Activated CD8-positive, alpha-beta T cell treated with anti-CD3 and anti-CD28 coated beads for 36 hours (primary cell): Measurements from ENCODE around the gene WBP1L. TPM values are rescaled to one million over a fixed set of nuclear protein-coding genes. Genes with fewer than 3 reads are reported as not detected.
A peak's percentile ranks its signal among the peaks of the same experiment; 100 is the strongest.

Experiments
- ATAC-seq: fragments of 200-7000 bp; cut with Tn5 transposase; one replicate; pipeline ENCODE4 v1.10.0; 2021; ENCODE audit warnings: mild to moderate bottlenecking, moderate library complexity
- CTCF ChIA-PET: fragments of 350-600 bp; sonication (Branson Sonifier 250); formaldehyde crosslinking; loops from one replicate; lab custom pipeline; 2021; ENCODE audit warnings: antibody characterized with exemption; lab: Charles Lee
- POLR2A ChIA-PET: fragments of 350-600 bp; sonication (Branson Sonifier 250); formaldehyde crosslinking; loops from one replicate; lab custom pipeline; 2021; ENCODE audit warnings: antibody characterized with exemption; lab: Charles Lee
- DNase-seq: peaks from one replicate; pipeline ENCODE4 v3.0.0-alpha.2; 2020
- H3K27ac Mint-ChIP-seq: one replicate; pipeline ENCODE4 v1.8.0; 2021; ENCODE audit warnings: mild to moderate bottlenecking, mixed read lengths
- H3K27me3 Mint-ChIP-seq: one replicate; pipeline ENCODE4 v1.8.0; 2021; ENCODE audit warnings: mixed read lengths
- H3K36me3 Mint-ChIP-seq: one replicate; pipeline ENCODE4 v1.8.0; 2021; ENCODE audit warnings: low read depth, mixed read lengths
- H3K4me1 Mint-ChIP-seq: one replicate; pipeline ENCODE4 v1.8.0; 2021; ENCODE audit warnings: low read depth, mixed read lengths
- H3K4me3 Mint-ChIP-seq: one replicate; pipeline ENCODE4 v1.8.0; 2021; ENCODE audit warnings: mild to moderate bottlenecking, moderate library complexity, mixed read lengths
- H3K9me3 Mint-ChIP-seq: one replicate; pipeline ENCODE4 v1.8.0; 2021; ENCODE audit warnings: mixed read lengths
- intact Hi-C: fragments of 100-400 bp; cut with micrococcal nuclease; formaldehyde crosslinking; loops from one replicate; pipeline ENCODE4 v1.10.0; 2022
- total RNA-seq, 2 experiments: library from RNA; stranded (reverse); gene quantifications; one replicate each; pipeline ENCODE4 v1.2.3, GENCODE V29; 2021
- TF ChIP-seq, protein P1 (sequence below): fragments of 200-600 bp; IDR thresholded peaks from one replicate; pipeline ENCODE4 v1.8.0; 2022; ENCODE audit warnings: antibody characterized with exemption, mild to moderate bottlenecking

Gene WBP1L
- total RNA-seq, 2 experiments from 2014 or later, result 11.4 to 12.7 TPM

DNA sequence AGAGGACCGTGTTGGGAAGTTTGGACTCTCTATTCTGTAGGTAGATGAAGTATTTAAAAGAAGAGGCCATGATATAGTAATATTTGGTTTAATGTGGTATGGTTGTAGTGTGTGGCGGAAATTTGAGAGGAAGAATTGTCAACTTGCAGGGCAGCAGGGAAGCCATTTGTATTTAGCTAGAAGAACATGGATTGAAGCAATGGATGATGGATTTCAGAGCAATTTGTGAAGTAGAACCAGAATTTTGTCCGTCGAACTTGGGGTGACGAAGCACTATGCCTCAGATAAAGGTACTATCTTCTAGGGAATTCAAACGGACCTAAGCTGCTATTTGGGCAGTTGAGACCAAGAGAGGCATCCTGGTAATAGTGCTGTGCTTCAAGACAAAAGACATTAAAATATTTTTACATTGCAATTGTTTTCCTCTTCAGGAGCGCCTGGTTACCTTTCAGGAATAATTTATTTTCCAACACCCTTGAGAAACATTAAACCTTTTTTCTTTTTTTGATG is 615 bp upstream of the WBP1L start:
- DNase-seq, result no peak
- TF ChIP-seq, protein P1, sequence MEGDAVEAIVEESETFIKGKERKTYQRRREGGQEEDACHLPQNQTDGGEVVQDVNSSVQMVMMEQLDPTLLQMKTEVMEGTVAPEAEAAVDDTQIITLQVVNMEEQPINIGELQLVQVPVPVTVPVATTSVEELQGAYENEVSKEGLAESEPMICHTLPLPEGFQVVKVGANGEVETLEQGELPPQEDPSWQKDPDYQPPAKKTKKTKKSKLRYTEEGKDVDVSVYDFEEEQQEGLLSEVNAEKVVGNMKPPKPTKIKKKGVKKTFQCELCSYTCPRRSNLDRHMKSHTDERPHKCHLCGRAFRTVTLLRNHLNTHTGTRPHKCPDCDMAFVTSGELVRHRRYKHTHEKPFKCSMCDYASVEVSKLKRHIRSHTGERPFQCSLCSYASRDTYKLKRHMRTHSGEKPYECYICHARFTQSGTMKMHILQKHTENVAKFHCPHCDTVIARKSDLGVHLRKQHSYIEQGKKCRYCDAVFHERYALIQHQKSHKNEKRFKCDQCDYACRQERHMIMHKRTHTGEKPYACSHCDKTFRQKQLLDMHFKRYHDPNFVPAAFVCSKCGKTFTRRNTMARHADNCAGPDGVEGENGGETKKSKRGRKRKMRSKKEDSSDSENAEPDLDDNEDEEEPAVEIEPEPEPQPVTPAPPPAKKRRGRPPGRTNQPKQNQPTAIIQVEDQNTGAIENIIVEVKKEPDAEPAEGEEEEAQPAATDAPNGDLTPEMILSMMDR, result no peak
- Mint-ChIP-seq H3K36me3 (peaks cover 2% of the 10 kb centered on the region), H3K27ac (peak overlapping the region; percentile 94), H3K4me3 (peak overlapping the region; percentile 95), H3K9me3 (peaks cover 4% of the 10 kb centered on the region), H3K4me1 (peaks cover 30% of the 10 kb centered on the region), H3K27me3 (no peaks in the 10 kb centered on the region)
- POLR2A ChIA-PET, result interaction anchor here (1.0 to 5.0 kb wide), 7 partner anchors 10 to 99 kb away, joined by 3 to 27 read pairs (median 4); partner anchors contain the start of genes ARL3, SFXN2 and TRIM8
- intact Hi-C loops, result no loop called here
- CTCF ChIA-PET, result interaction anchor here (1.2 to 4.9 kb wide), 3 partner anchors 10 to 73 kb away, joined by 3 to 34 read pairs (median 4); no protein-coding TSS in a partner anchor
- peak; percentile 2 for ATAC-seq

- Mint-ChIP-seq H3K27ac (peak overlapping the region; percentile 94), H3K4me1 (peaks cover 38% of the 10 kb centered on the region), H3K4me3 (peak overlapping the region; percentile 95), H3K27me3 (no peaks in the 10 kb centered on the region), H3K36me3 (peaks cover 9% of the 10 kb centered on the region), H3K9me3 (peaks cover 4% of the 10 kb centered on the region)
- TF ChIP-seq, protein P1, result no peak
- peak; percentile 39 for DNase-seq
- intact Hi-C loops, result no loop called here
- peak; percentile 17 for ATAC-seq
- ChIA-PET POLR2A (interaction anchor here (0.5 to 5.0 kb wide), 7 partner anchors 9 to 371 kb away, joined by 3 to 27 read pairs (median 4); partner anchors contain the start of genes ARL3, SFXN2 and TRIM8), CTCF (interaction anchor here (0.8 to 4.9 kb wide), 3 partner anchors 9 to 157 kb away, joined by 3 to 34 read pairs (median 3); no protein-coding TSS in a partner anchor)
Observed at GRCh38 chr10:102744374-102745051, 765 bp downstream of the WBP1L start.

DNA sequence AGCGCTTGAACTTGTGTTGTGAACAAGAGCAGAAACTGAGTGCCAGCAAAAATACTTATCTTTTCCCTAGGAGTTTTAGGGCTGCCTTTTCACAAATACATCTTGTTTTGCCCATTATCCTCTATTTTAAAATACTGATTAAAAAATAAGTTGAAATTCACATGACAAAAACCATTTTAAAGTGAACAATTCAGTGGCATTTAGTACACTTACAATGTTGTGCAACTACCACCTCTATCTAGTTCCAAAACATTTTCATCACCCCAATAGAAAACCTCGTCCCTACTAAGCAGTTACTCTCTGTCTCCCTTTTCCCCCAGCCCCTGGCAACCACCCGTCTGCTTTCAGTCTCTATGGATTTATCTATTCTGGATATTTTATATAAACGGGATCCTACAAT is 1.4 kb downstream of the WBP1L start:
- POLR2A ChIA-PET, result interaction anchor here (0.9 to 5.0 kb wide), 3 partner anchors 8 to 31 kb away, joined by 3 to 27 read pairs (median 5); partner anchors contain the start of genes ARL3 and SFXN2
- Mint-ChIP-seq H3K4me1 (peaks cover 38% of the 10 kb centered on the region), H3K9me3 (peaks cover 4% of the 10 kb centered on the region), H3K36me3 (peaks cover 9% of the 10 kb centered on the region), H3K4me3 (peak overlapping the region; percentile 95), H3K27me3 (no peaks in the 10 kb centered on the region), H3K27ac (peak overlapping the region; percentile 94)
- DNase-seq (no peak), ATAC-seq (no peak)
- TF ChIP-seq, protein P1, result no peak
- CTCF ChIA-PET, result interaction anchor here (0.8 to 4.9 kb wide), 2 partner anchors 8 to 156 kb away, joined by 3 to 34 read pairs; no protein-coding TSS in a partner anchor
- intact Hi-C loops, result no loop called here

DNA sequence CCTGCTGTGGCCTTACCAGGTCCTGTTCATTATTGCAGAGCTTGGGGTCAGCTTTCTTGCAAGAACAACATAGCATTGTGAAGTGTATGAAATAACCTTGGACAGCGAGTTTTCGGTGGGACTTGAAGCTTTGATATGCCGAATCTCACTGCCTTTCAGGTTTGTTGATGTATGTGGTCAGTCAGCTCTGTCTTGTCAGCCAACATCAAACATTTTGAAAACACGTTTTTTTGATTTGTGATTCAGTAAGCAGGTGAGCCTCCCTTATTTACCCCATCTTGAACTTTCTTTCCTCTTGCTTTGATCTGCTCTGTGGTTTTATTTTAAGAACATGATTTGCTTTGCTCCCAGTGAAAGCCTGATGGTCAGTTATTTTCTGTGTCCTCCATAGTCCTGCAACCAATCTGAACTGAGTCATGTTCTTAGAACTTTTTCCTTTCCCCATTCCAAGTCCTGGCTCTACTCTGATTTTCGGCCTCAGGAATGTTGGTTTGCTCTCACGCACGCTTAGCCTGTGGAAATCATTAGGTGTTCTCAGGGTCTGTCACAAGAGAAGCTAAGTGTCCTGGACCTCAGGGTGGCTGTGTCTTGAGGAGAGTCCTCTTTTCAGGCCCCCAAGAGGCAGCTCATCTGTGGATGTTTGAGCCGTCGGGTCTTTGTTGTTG is 8.7 kb downstream of the WBP1L start:
- no peak overlapping the region for H3K4me3 Mint-ChIP-seq
- peaks cover 10% of the 10 kb centered on the region for H3K36me3 Mint-ChIP-seq
- intact Hi-C loops, result no loop called here
- H3K9me3 Mint-ChIP-seq, result no peaks in the 10 kb centered on the region
- H3K27me3 Mint-ChIP-seq, result no peaks in the 10 kb centered on the region
- peak overlapping the region; percentile 40 for H3K27ac Mint-ChIP-seq
- ATAC-seq, result no peak
- H3K4me1 Mint-ChIP-seq, result peaks cover 46% of the 10 kb centered on the region
- ChIA-PET CTCF (interaction anchor here (0.7 to 4.1 kb wide), 16 partner anchors 9 to 155 kb away, joined by 3 to 34 read pairs (median 4); partner anchors contain the start of gene WBP1L), POLR2A (interaction anchor here (0.6 to 2.1 kb wide), 6 partner anchors 8 to 1165 kb away, joined by 3 to 8 read pairs (median 3); partner anchors contain the start of gene WBP1L)
- TF ChIP-seq, protein P1, result no peak
- no peak for DNase-seq
